Endothelial cell of umbilical vein (primary cell): Measurements from ENCODE around the gene KRTAP10-9. TPM values are rescaled to one million over a fixed set of nuclear protein-coding genes. Genes with fewer than 3 reads are reported as not detected.

ENCODE experiments used
- BruUV-seq: library from RNA; stranded (reverse); fragments of 400-500 nt; replicated peaks from 2 replicates; lab custom pipeline; 2021; lab: Mats Ljungman, UMichigan
- CTCF ChIA-PET: fragments of 300-600, 350-600 bp; sonication (Branson Sonifier 250); formaldehyde crosslinking; loops from one replicate; lab custom pipeline; 2021; ENCODE audit warnings: antibody characterized with exemption, inconsistent platforms; lab: Charles Lee
- POLR2A ChIA-PET: fragments of 300-600, 350-600 bp; sonication (Branson Sonifier 250); formaldehyde crosslinking; loops from one replicate; lab custom pipeline; 2021; ENCODE audit warnings: antibody characterized with exemption, inconsistent platforms; lab: Charles Lee
- DNase-seq: peaks from one replicate; pipeline ENCODE4 v3.0.0-alpha.2; 2011; ENCODE audit warnings: low read depth, low spot score
- FAIRE-seq: peaks from 2 replicates; lab custom pipeline; 2011; peaks lifted over from hg19 to GRCh38; lab: Jason Lieb, UNC
- H2AFZ ChIP-seq: 2 replicates; pipeline ENCODE4 v1.6.0; 2012; ENCODE audit warnings: low read depth, low read length, control low read depth, inconsistent platforms
- H3K27ac ChIP-seq: 2 replicates; pipeline ENCODE4 v1.5.1; 2011; ENCODE audit warnings: low read depth, mild to moderate bottlenecking, control low read depth, low read length, moderate library complexity; ENCODE audit not compliant: insufficient read depth
- H3K27me3 ChIP-seq, 2 experiments: 2 replicates each; pipeline versions ENCODE4 v1.6.0 to v1.6.1; 2011; ENCODE audit warnings: low read length in 2 of 2, mixed read lengths in 1 of 2; ENCODE audit not compliant: control insufficient read depth in 2 of 2, insufficient read depth in 2 of 2
- H3K36me3 ChIP-seq, 2 experiments: 2 replicates in 1 of 2; 3 replicates in 1 of 2; pipeline ENCODE4 v1.5.1; 2011; ENCODE audit warnings: low read length in 2 of 2, mild to moderate bottlenecking in 1 of 2, moderate library complexity in 1 of 2; ENCODE audit not compliant: control insufficient read depth in 2 of 2, insufficient read depth in 2 of 2; ENCODE audit errors: extremely low read depth in 1 of 2
- H3K4me1 ChIP-seq: 3 replicates; pipeline ENCODE4 v1.5.1; 2011; ENCODE audit warnings: mild to moderate bottlenecking, low read length; ENCODE audit not compliant: control insufficient read depth, insufficient read depth; ENCODE audit errors: extremely low read depth
- H3K4me2 ChIP-seq: 2 replicates; pipeline ENCODE4 v1.6.1; 2011; ENCODE audit warnings: low read length, control low read depth, mixed read lengths; ENCODE audit not compliant: insufficient read depth
- H3K4me3 ChIP-seq, 3 experiments: fragments of 200-600 bp in 1 of 3; sonication (generic), shearing (Covaris generic) in 1 of 3; replicated peaks in 1 of 3; 2 replicates each; pipeline ENCODE4 v1.5.1; 2011 to 2016; ENCODE audit warnings: control low read depth in 3 of 3, low read length in 3 of 3, mild to moderate bottlenecking in 2 of 3, inconsistent platforms in 1 of 3, low read depth in 1 of 3, moderate library complexity in 1 of 3; ENCODE audit not compliant: insufficient read depth in 1 of 3
- H3K79me2 ChIP-seq: 2 replicates; pipeline ENCODE4 v1.6.0; 2012; ENCODE audit warnings: low read length, inconsistent platforms; ENCODE audit not compliant: control insufficient read depth, insufficient read depth
- H3K9ac ChIP-seq: replicated peaks from 2 replicates; pipeline ENCODE3; 2011; ENCODE audit warnings: low read length, control low read depth; ENCODE audit not compliant: insufficient read depth; ENCODE audit errors: extremely low read depth
- H3K9me1 ChIP-seq: replicated peaks from 3 replicates; pipeline ENCODE4 v1.6.0; 2011; ENCODE audit warnings: mild to moderate bottlenecking, low read length; ENCODE audit not compliant: control insufficient read depth, insufficient read depth; ENCODE audit errors: extremely low read depth
- H3K9me3 ChIP-seq: replicated peaks from 2 replicates; pipeline ENCODE4 v1.5.1; 2012; ENCODE audit warnings: low read length, inconsistent platforms; ENCODE audit not compliant: control insufficient read depth, insufficient read depth
- H4K20me1 ChIP-seq: replicated peaks from 2 replicates; pipeline ENCODE3; 2011; ENCODE audit warnings: mild to moderate bottlenecking, low read length; ENCODE audit not compliant: control insufficient read depth, insufficient read depth; ENCODE audit errors: extremely low read depth
- EZH2 ChIP-seq: IDR thresholded peaks from 2 replicates; pipeline ENCODE4 v1.6.1; 2012; ENCODE audit warnings: borderline replicate concordance, low read depth, mild to moderate bottlenecking, moderate library complexity, low read length, inconsistent platforms; ENCODE audit not compliant: severe bottlenecking
- FOS ChIP-seq: IDR thresholded peaks from 2 replicates; pipeline ENCODE4 v1.6.1; 2011; ENCODE audit warnings: mild to moderate bottlenecking, low read length, moderate library complexity, borderline replicate concordance; ENCODE audit not compliant: insufficient read depth
- GATA2 ChIP-seq: IDR thresholded peaks from 2 replicates; pipeline ENCODE4 v1.7.0; 2011; ENCODE audit warnings: low read depth, mild to moderate bottlenecking, moderate library complexity, mixed read lengths, low read length; ENCODE audit not compliant: insufficient read length, insufficient read depth
- JUN ChIP-seq: IDR thresholded peaks from 2 replicates; pipeline ENCODE4 v1.6.1; 2011; ENCODE audit warnings: borderline replicate concordance, low read depth; ENCODE audit not compliant: insufficient read length, insufficient read depth
- MAX ChIP-seq: IDR thresholded peaks from 2 replicates; pipeline ENCODE4 v1.6.1; 2011; ENCODE audit not compliant: insufficient read depth, insufficient read length
- MYC ChIP-seq: IDR thresholded peaks from one replicate; pipeline ENCODE4 v1.6.1; 2011; ENCODE audit warnings: mild to moderate bottlenecking, low read depth, low read length
- POLR2A ChIP-seq: IDR thresholded peaks from 2 replicates; pipeline ENCODE4 v1.6.1; 2012; ENCODE audit warnings: low read depth, mild to moderate bottlenecking, control low read depth, low read length
- POLR2AphosphoS5 ChIP-seq: IDR thresholded peaks from 2 replicates; pipeline ENCODE4 v1.6.1; 2012; ENCODE audit warnings: low read depth, mild to moderate bottlenecking, control low read depth, low read length, moderate library complexity; ENCODE audit not compliant: insufficient read depth
- dilution Hi-C: fragments of 300-500 bp; cut with MboI; formaldehyde crosslinking; loops from one replicate; pipeline ENCODE4 v1.15.0; 2019; ENCODE audit warnings: low sequenced_read_pairs; ENCODE audit not compliant: extremely low pct_ligation_motif_present
- intact Hi-C: fragments of 100-400 bp; cut with micrococcal nuclease; formaldehyde crosslinking; loops from one replicate; pipeline ENCODE4 v1.10.0; 2022
- polyA plus RNA-seq, 4 experiments: library from polyadenylated mRNA; depleted of rRNA in 3 of 4; stranded (reverse) in 3 of 4; unstranded in 1 of 4; fragments of >200 nt; gene quantifications; 2 replicates each; pipeline versions ENCODE4 v1.2.1 to v1.2.3, GENCODE V29; 2011 to 2012; ENCODE audit warnings: missing spikeins in 1 of 4
- total RNA-seq: library from RNA; stranded (reverse); gene quantifications from 2 replicates; pipeline ENCODE4 v1.2.3, GENCODE V29; 2021
- TF ChIP-seq, protein P1 (sequence below), 2 donors: IDR thresholded peaks; 1 replicate in 1 of 2; 2 replicates in 1 of 2; pipeline ENCODE4 v1.5.1; 2011; ENCODE audit warnings: low read length in 2 of 2, mild to moderate bottlenecking in 2 of 2, moderate library complexity in 2 of 2, control low read depth in 1 of 2, inconsistent platforms in 1 of 2, low read depth in 1 of 2; ENCODE audit not compliant: insufficient read depth in 1 of 2; ENCODE audit errors: extremely low read depth in 1 of 2

Gene KRTAP10-9
- total and polyA plus RNA-seq, 2 donors (not counting 3 experiments of a cell fraction or from before 2014, with no cell fraction given) = not detected

DNA sequence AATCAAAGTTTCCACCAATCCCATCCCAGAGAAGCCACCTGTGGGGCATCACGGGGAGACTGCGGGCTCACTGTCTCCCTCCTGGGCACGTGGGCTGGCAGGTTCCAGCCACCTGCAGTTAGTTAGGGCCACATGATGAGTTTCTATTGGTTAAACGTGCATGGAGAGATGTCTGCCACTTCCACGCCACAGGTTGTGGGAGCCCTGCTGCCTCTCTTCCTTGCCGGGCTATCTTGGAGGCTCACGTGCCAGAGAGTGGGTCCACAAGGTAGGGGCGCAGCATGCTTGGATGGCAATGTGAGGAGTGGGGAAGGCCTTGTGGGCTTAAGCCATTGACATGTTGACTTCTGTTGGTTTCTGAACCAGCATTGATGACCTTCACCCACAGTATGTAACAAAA, 23.0 kb upstream of the KRTAP10-9 start:
- H3K79me2 ChIP-seq = no peaks in the 10 kb centered on the region
- TF ChIP-seq JUN (no peak), MYC (no peak), MAX (no peak), EZH2 (no peak), POLR2AphosphoS5 (no peak), POLR2A (no peak), FOS (no peak), GATA2 (no peak)
- TF ChIP-seq, protein P1, sequence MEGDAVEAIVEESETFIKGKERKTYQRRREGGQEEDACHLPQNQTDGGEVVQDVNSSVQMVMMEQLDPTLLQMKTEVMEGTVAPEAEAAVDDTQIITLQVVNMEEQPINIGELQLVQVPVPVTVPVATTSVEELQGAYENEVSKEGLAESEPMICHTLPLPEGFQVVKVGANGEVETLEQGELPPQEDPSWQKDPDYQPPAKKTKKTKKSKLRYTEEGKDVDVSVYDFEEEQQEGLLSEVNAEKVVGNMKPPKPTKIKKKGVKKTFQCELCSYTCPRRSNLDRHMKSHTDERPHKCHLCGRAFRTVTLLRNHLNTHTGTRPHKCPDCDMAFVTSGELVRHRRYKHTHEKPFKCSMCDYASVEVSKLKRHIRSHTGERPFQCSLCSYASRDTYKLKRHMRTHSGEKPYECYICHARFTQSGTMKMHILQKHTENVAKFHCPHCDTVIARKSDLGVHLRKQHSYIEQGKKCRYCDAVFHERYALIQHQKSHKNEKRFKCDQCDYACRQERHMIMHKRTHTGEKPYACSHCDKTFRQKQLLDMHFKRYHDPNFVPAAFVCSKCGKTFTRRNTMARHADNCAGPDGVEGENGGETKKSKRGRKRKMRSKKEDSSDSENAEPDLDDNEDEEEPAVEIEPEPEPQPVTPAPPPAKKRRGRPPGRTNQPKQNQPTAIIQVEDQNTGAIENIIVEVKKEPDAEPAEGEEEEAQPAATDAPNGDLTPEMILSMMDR (IDR thresholded peaks at IDR 0.05; ENCODE audit: extremely low read depth in 1 of 2, insufficient read depth in 1 of 2, low read depth in 1 of 2, low read length in 2 of 2) = no peak
- FAIRE-seq (no peak), DNase-seq (no peak)
- no peaks in the 10 kb centered on the region for H4K20me1 ChIP-seq
- H3K9me3 ChIP-seq = no peaks in the 10 kb centered on the region
- H3K36me3 ChIP-seq = no peaks in the 10 kb centered on the region
- H3K4me3 ChIP-seq = no peak overlapping the region
- H2AFZ ChIP-seq = no peak overlapping the region
- no peak overlapping the region for H3K4me2 ChIP-seq
- dilution Hi-C loops (no loop called here), intact Hi-C loops (no loop called here)
- no peak overlapping the region for H3K9ac ChIP-seq
- no peaks in the 10 kb centered on the region for H3K9me1 ChIP-seq
- no TSS peak for BruUV-seq
- H3K27ac ChIP-seq = no peak overlapping the region
- peaks cover 1 to 3% of the 10 kb centered on the region in 2 experiments for H3K27me3 ChIP-seq
- no peaks in the 10 kb centered on the region for H3K4me1 ChIP-seq
- POLR2A ChIA-PET = no interaction called here
- CTCF ChIA-PET = no interaction called here
